ENCODE results near the gene RAPGEF2.
"Not testable (repeated sequence)": the region's sequence is repeated elsewhere in the genome, so short reads cannot be mapped to it uniquely, and the experiment has no call there.

RAPGEF2 gene

GRCh38 chr4:159250751-159251325 is 148.0 kb downstream of the RAPGEF2 start:
- in situ Hi-C loops (cut with HindIII; ENCODE audit: low pct_ligation_motif_present, low pct_unique_long_range_greater_than_20kb, low sequenced_read_pairs) = no loop called here
- DNase-seq = no peak

DNA sequence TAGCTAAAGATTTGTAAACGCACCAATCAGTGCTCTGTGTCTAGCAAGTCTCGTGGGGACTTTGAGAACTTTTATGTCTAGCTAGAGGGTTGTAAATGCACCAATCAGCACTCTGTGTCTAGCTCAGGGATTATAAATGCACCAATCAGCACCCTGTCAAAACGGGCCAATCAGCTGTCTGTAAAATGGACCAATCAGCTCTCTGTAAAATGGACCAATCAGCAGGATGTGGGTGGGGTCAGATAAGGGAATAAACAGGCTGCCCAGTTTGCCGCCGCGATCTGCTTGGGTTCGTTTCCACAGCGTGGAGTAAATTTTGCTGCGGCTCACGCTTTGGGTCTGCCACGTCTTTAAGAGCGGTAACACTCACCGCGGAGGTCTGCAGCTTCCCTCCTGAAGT is 148.7 kb downstream of the RAPGEF2 start:
- in situ Hi-C loops (cut with HindIII; ENCODE audit: low pct_ligation_motif_present, low pct_unique_long_range_greater_than_20kb, low sequenced_read_pairs); DNase-seq: not testable (repeated sequence)

GRCh38 chr4:159252491-159252890 is 149.6 kb downstream of the RAPGEF2 start:
- in situ Hi-C loops (cut with HindIII; ENCODE audit: low pct_ligation_motif_present, low pct_unique_long_range_greater_than_20kb, low sequenced_read_pairs) = no loop called here
- no peak for DNase-seq

GRCh38 chr4:159256037-159256436 is 153.2 kb downstream of the RAPGEF2 start:
- no peak for DNase-seq
- in situ Hi-C loops (cut with HindIII; ENCODE audit: low pct_ligation_motif_present, low pct_unique_long_range_greater_than_20kb, low sequenced_read_pairs) = no loop called here

DNA sequence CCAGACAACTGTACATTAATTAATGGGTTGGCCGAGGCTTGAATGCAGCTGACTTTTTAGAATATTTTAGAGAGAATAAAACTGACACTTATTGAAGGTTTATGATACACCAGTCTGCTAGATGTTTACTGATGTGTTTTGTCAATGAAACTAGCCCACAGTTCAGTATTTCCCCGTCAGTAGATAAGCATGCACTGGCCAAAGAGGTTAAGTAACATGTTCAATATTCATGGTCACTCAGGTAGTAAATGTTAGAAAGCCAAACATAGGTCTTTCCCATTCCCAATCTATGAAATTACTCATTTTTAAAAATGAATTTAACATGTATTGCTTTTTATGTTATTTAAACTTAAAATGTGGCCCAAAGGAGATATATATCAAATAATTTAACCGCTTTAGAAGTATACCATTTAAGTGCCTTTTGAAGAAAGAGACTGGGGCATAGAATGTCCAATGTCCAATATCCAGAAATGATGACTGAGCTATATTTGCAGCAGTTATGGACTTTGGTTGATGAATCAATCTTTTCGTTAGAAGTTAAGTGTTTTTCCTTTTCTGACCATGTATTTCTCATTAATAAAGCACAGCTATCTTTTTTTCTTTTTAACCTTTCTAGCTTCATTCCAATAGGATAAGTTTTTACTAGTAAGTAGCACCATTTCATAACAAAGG is 156.1 kb downstream of the RAPGEF2 start:
- in situ Hi-C loops (cut with HindIII; ENCODE audit: low pct_ligation_motif_present, low pct_unique_long_range_greater_than_20kb, low sequenced_read_pairs) = no loop called here
- no peak for DNase-seq

- in situ Hi-C loops (cut with HindIII; ENCODE audit: low pct_ligation_motif_present, low pct_unique_long_range_greater_than_20kb, low sequenced_read_pairs) = no loop called here
- no peak for DNase-seq
Observed at GRCh38 chr4:159264057-159264456, 161.2 kb downstream of the RAPGEF2 start.

GRCh38 chr4:159266981-159267868 is 164.3 kb downstream of the RAPGEF2 start:
- in situ Hi-C loops (cut with HindIII; ENCODE audit: low pct_ligation_motif_present, low pct_unique_long_range_greater_than_20kb, low sequenced_read_pairs) = no loop called here
- no peak for DNase-seq

- DNase-seq = peak; percentile 48
- in situ Hi-C loops (cut with HindIII; ENCODE audit: low pct_ligation_motif_present, low pct_unique_long_range_greater_than_20kb, low sequenced_read_pairs) = no loop called here
Observed at GRCh38 chr4:159267869-159268285, 165.0 kb downstream of the RAPGEF2 start.

GRCh38 chr4:159268607-159269006 is 165.7 kb downstream of the RAPGEF2 start:
- DNase-seq = peak; percentile 42
- in situ Hi-C loops (cut with HindIII; ENCODE audit: low pct_ligation_motif_present, low pct_unique_long_range_greater_than_20kb, low sequenced_read_pairs) = no loop called here

DNA sequence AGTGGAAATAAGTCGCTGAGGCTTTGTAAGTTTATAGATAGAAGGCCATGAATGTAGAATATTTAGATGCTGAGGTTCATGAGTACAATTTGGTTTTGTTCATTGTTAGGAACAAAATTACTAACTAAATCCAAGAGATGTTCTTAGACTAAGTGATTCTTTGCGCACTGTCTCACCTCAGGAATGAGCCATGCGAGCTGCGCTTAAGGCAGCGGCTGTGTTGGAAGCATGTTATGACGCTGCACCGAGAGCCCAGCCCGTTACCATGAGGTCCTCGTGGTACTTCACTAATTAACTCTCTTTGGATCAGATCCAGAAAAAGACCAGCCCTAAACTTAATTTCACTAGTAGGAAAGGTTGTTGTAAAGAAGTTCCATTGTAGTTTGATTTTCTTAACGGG is 166.2 kb downstream of the RAPGEF2 start:
- in situ Hi-C loops (cut with HindIII; ENCODE audit: low pct_ligation_motif_present, low pct_unique_long_range_greater_than_20kb, low sequenced_read_pairs) = no loop called here
- peak; percentile 78 for DNase-seq

GRCh38 chr4:159269956-159270355 is 167.1 kb downstream of the RAPGEF2 start:
- in situ Hi-C loops (cut with HindIII; ENCODE audit: low pct_ligation_motif_present, low pct_unique_long_range_greater_than_20kb, low sequenced_read_pairs) = no loop called here
- no peak for DNase-seq

DNA sequence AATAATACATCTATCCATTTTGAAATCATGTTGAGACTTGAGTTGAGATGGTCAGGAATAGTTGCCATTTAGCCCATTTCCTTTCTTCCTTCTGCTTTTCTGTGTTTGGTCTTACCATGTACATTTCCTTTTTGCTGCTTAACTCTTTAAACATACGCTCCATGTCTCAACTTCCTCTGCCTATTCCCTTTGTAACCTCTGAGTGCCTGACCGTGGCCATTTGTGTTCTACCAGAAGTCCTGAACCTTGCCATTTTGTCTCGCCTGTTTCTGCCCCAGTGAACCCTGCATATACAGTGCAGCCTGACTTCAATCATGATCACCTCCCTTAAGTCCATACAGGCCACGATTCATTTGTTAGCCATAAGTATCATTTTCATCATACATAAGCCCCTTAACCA is 169.0 kb downstream of the RAPGEF2 start:
- no peak for DNase-seq
- in situ Hi-C loops (cut with HindIII; ENCODE audit: low pct_ligation_motif_present, low pct_unique_long_range_greater_than_20kb, low sequenced_read_pairs) = no loop called here

DNA sequence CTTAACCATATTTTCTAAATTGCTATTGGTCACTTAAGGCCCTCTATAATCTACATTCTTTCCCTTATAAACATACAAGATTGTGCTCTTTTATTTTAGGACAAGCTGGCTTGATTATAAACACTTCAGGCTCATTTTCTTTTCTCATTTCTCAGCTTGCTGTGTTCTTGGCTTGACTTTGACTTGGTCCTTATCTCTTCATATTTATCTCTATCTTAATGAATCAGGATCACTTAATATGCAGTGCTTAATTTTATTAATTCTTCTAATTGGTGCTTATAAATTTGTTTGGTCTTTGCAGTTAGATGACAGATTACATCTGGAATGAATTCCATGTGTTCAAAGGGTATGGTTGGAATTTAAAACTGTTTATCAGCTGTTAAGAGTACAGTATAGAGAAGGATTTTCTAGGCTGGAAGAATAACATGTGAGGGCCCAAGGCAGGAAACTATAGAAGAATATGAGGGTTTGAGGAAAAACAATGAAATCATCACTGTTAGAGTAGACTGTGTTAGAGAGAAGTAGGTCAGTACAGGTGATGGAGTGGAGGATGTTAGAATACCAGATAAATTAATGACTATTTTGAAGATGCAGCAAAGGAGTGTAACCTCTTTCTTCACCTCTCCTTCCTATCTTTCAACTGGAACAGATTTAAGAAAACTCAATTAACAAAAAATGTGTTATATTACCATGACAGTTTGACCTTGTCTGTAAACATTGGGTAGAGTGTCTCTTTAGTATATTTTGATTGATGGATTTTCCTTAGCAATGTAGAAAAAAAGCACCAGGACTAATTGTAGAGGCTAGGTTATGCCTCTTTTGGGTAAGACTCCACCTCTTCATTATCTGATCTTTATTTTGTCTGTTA is 169.6 kb downstream of the RAPGEF2 start:
- in situ Hi-C loops (cut with HindIII; ENCODE audit: low pct_ligation_motif_present, low pct_unique_long_range_greater_than_20kb, low sequenced_read_pairs) = no loop called here
- DNase-seq = no peak

DNA sequence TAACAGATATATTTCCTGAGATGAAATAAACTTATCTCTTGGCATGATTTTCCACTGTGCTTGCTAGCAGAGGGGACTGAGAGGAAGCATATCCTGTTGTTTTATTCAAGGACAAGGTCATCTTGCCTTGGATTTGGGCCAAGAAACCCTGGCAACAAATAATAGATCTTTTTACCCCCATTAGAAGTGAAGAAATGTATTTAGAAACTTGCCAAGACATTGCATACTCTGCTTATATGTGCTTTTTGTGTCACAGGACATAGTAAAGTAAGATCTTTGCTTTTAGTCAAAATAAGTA is 170.2 kb downstream of the RAPGEF2 start:
- in situ Hi-C loops (cut with HindIII; ENCODE audit: low pct_ligation_motif_present, low pct_unique_long_range_greater_than_20kb, low sequenced_read_pairs) = no loop called here
- no peak for DNase-seq

DNA sequence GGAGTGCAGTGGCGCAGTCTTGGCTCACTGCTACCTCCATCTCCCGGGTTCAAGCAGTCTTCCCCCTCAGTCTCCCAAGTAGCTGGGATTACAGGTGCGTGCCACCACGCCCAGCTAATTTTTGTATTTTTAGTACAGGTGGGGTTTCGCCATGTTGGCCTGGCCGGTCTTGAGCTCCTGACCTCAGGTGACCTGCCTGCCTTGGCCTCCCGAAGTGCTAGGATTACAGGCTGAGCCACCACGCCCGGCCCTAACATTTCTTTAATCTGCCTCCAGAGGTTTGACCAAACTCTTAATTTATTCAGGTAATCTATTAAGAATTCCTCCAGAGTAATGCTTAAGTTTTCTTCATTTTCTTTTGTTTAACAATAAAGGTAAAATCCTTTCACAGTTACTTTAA is 171.0 kb downstream of the RAPGEF2 start:
- DNase-seq = no peak
- in situ Hi-C loops (cut with HindIII; ENCODE audit: low pct_ligation_motif_present, low pct_unique_long_range_greater_than_20kb, low sequenced_read_pairs) = no loop called here

DNA sequence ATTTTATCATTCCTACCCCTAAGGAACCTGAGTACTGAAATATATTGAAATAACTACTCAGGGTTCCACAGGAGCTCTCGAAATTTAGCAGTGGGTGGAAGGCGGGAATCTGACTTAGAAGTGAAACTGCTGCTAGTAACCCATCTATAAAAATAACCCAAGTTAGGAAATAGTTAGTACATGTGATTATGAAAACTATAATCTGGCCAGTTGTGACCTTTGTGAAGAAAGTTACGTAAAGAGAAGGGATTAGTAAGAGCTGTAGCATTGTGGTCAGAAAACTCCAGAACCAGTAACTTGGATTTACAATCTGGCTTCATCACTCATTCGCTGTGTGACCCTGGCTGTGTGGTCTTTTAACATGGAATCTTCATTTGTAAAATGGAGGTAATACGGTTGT is 175.5 kb downstream of the RAPGEF2 start:
- DNase-seq = no peak
- in situ Hi-C loops (cut with HindIII; ENCODE audit: low pct_ligation_motif_present, low pct_unique_long_range_greater_than_20kb, low sequenced_read_pairs) = no loop called here

DNA sequence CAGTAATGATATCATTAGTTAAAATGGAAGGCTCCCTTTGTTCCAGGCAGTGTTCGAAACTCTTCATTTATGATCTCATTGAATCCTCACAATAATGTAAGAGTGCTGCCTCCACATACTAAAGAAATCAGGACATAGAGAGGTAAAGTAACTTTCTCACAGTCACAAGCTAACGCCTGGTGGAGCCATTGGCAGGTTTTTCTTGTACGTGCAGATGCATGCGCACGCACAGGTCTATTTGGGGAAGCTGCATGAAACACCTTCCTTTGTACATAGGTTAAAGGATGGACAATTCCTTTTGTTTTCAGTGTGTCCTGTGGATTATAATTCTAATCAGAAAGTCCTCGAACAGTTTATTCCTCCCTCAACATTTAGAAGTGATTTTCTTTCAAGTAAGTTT is 176.2 kb downstream of the RAPGEF2 start:
- DNase-seq = no peak
- in situ Hi-C loops (cut with HindIII; ENCODE audit: low pct_ligation_motif_present, low pct_unique_long_range_greater_than_20kb, low sequenced_read_pairs) = no loop called here

GRCh38 chr4:159280442-159281172 is 177.7 kb downstream of the RAPGEF2 start:
- in situ Hi-C loops (cut with HindIII; ENCODE audit: low pct_ligation_motif_present, low pct_unique_long_range_greater_than_20kb, low sequenced_read_pairs) = no loop called here
- DNase-seq = no peak
